AG04450 (cell line): ENCODE measurements around the gene COL6A3. TPM values are rescaled to one million over a fixed set of nuclear protein-coding genes. Genes with fewer than 3 reads are reported as not detected.

Experiments used
- CTCF ChIA-PET: fragments of 300-600, 350-600 bp; formaldehyde crosslinking; extraction: SDS; loops from one replicate; lab custom pipeline; 2022; ENCODE audit warnings: antibody characterized with exemption, inconsistent platforms; lab: Charles Lee
- POLR2A ChIA-PET: fragments of 350-600 bp; formaldehyde crosslinking; extraction: SDS; loops from one replicate; lab custom pipeline; 2021; ENCODE audit warnings: antibody characterized with exemption, inconsistent platforms; lab: Yijun Ruan, JAX
- DNase-seq: peaks from one replicate; pipeline ENCODE4 v3.0.0-alpha.2; 2011; ENCODE audit warnings: low read depth, low spot score
- H3K27ac ChIP-seq: one replicate; pipeline ENCODE4 v1.5.1; 2012; ENCODE audit warnings: low read depth, low read length, control low read depth
- H3K27me3 ChIP-seq: one replicate; pipeline ENCODE4 v1.6.0; 2012; ENCODE audit warnings: low read length; ENCODE audit not compliant: control insufficient read depth, insufficient read depth
- H3K4me3 ChIP-seq: 2 replicates; pipeline ENCODE4 v1.5.1; 2011; ENCODE audit warnings: mild to moderate bottlenecking, low read depth, low read length, control low read depth
- H3K9me3 ChIP-seq: 2 replicates; pipeline ENCODE4 v1.5.1; 2012; ENCODE audit warnings: low read length; ENCODE audit not compliant: control insufficient read depth, insufficient read depth
- CTCF ChIP-seq: IDR thresholded peaks from 2 replicates; pipeline ENCODE4 v1.5.1; 2011; ENCODE audit warnings: low read depth, low read length, control low read depth, inconsistent platforms
- polyA plus RNA-seq: library from polyadenylated mRNA; depleted of rRNA; stranded (reverse); fragments of >200 nt; gene quantifications from 2 replicates; pipeline ENCODE4 v1.2.3, GENCODE V29; 2011

COL6A3 gene
- polyA plus RNA-seq, 1 experiment: 1,384 TPM

DNA sequence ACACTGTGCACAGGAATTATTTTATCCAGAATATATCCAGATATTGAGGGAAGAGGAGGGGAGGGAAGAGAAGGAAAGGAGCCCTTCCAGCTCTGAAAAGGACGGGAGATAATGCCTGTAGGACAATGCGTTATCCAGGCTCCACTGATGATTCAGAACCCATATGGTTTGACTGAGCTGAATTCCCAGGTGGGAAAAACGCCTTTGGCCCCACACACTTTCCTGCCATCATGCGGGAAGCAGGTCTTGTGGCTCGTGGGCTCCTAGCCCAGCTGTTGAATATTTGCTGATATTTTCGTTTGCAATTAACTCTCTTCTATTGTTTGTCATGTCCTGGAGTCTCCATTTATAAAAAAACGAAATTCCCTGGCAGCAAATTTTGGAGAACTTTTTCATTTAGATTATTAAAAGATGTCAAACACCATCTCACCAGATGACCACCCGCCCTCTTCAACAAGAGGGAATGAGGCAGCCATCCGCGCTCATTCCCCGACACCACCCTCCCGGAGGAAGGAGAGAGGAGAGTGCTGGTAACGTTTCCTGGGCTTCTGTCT lies 8.9 kb downstream of the COL6A3 start:
- Histone ChIP-seq H3K9me3 (no peaks in the 10 kb centered on the region; the same call in 1 of the 2 replicates), H3K27me3 (no peaks in the 10 kb centered on the region), H3K4me3 (no peak overlapping the region; the same call in 1 of the 2 replicates), H3K27ac (peak overlapping the region; percentile 63)
- ChIA-PET POLR2A (interaction anchor here (0.8 to 1.2 kb wide), 2 partner anchors 7 to 9 kb away, joined by 3 to 4 read pairs; partner anchors contain the start of gene COL6A3), CTCF (interaction anchor here (1.1 to 1.9 kb wide), 3 partner anchors 70 to 283 kb away, joined by 3 to 8 read pairs (median 6); no protein-coding TSS in a partner anchor)
- no peak for TF ChIP-seq CTCF
- DNase-seq: no peak

DNA sequence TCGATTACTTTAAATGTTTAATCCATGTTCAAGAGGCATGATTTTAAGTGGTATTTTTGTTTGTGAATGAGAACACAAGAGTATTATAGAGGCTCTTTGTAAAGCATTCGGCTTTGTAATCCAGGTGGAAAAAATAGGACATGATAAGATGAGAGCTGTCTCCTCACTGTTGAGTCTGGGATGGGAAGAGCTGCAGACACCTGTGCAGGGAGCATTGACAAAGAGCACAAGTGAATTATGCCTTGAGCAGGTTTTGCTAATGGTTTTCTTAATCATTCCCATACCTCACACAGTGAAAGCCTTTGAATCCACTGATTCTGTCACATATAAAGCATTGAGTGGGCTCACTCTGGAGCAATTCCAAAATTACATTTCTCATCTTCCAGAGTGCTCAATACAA lies 9.6 kb downstream of the COL6A3 start:
- Histone ChIP-seq H3K4me3 (no peak overlapping the region), H3K27me3 (no peaks in the 10 kb centered on the region), H3K27ac (no peak overlapping the region), H3K9me3 (no peaks in the 10 kb centered on the region; the same call in 1 of the 2 replicates)
- TF ChIP-seq CTCF: no peak
- DNase-seq: no peak
- ChIA-PET CTCF (interaction anchor here (1.7 to 3.9 kb wide), 2 partner anchors 17 to 282 kb away, joined by 6 to 14 read pairs; no protein-coding TSS in a partner anchor), POLR2A (interaction anchor here (1.2 kb wide), 1 partner anchor 8 kb away, joined by 4 read pairs; no protein-coding TSS in a partner anchor)

DNA sequence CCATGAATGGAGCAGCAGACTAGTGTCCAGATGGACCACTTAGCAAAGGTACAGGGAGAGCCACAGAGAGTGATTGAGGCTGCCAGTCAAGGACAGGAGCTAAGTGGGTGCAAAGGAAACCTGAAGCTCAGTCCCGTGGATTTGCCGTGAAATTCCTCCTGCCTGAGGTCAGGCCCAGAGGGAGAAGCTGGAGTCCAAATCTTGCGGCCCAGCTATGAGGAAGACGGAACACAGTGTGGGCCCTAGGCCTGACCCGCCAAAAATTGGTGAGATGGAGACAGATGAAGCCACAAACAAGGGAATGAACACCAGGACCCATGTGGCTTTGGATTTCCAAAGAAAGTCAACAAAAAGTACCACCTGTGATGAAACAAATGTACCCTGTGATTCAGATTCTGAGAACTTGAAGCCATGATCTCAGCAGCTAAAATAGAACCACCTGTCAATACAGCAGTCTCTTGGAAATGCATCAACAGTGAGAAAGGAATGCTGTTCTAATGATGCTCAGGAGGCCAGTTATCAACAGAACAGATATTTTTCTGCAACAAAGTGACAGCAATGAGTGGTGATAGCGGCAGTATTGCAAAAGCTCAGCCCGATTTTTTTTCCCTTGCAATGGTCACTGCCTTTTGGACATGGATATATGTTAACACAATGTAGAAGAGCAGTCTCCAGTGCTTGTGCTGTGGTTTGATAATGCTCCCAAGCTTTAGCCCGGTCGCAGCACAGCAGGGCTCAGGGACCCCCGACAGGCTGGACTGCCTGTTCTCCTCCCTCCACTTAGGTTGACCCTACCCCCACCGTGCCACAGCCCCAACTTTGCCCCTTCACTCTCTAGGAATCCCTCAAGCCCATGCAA lies 10.7 kb downstream of the COL6A3 start:
- Histone ChIP-seq H3K27ac (peak overlapping the region; percentile 83), H3K9me3 (no peaks in the 10 kb centered on the region; the same call in 1 of the 2 replicates), H3K4me3 (peak overlapping the region; percentile 20), H3K27me3 (no peaks in the 10 kb centered on the region)
- DNase-seq: no peak
- TF ChIP-seq CTCF: no peak
- POLR2A ChIA-PET: interaction anchor here (0.7 to 2.0 kb wide), 5 partner anchors 10 to 275 kb away, joined by 3 to 10 read pairs (median 3); partner anchors contain the start of gene COL6A3
- CTCF ChIA-PET: interaction anchor here (1.1 to 3.9 kb wide), 6 partner anchors 11 to 249 kb away, joined by 3 to 14 read pairs (median 6); partner anchors contain the start of gene COL6A3

DNA sequence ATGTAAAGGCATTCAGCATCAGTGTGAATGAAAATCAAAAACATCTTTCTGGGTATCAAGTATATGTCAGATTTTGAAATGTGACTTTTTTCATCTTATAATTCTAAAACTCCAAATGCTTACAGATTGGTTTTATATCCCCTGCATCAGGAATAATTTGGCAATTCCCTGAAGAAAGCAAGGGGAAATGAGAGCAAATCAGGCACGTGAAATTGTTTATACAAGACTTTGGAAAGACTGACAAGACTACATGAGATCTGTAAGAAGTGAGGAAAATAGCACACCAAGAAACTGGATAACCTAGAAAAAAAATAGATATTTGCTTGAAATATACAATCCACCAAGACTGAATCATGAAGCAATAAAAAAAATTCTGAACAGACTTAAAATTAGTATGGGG lies 13.8 kb downstream of the COL6A3 start:
- ChIA-PET POLR2A (interaction anchor here (1.2 kb wide), 1 partner anchor 14 kb away, joined by 4 read pairs; the partner anchor contains the start of gene COL6A3), CTCF (interaction anchor here (1.4 to 2.2 kb wide), 2 partner anchors 9 to 21 kb away, joined by 3 to 7 read pairs; no protein-coding TSS in a partner anchor)
- DNase-seq: no peak
- H3K27me3 ChIP-seq: no peaks in the 10 kb centered on the region
- no peak for TF ChIP-seq CTCF
- no peaks in the 10 kb centered on the region for H3K9me3 ChIP-seq
- no peak overlapping the region for H3K27ac ChIP-seq
- peak overlapping the region; percentile 12; the same call in 1 of the 2 replicates for H3K4me3 ChIP-seq
